ENCODE results near the gene INPP5A.

DNA sequence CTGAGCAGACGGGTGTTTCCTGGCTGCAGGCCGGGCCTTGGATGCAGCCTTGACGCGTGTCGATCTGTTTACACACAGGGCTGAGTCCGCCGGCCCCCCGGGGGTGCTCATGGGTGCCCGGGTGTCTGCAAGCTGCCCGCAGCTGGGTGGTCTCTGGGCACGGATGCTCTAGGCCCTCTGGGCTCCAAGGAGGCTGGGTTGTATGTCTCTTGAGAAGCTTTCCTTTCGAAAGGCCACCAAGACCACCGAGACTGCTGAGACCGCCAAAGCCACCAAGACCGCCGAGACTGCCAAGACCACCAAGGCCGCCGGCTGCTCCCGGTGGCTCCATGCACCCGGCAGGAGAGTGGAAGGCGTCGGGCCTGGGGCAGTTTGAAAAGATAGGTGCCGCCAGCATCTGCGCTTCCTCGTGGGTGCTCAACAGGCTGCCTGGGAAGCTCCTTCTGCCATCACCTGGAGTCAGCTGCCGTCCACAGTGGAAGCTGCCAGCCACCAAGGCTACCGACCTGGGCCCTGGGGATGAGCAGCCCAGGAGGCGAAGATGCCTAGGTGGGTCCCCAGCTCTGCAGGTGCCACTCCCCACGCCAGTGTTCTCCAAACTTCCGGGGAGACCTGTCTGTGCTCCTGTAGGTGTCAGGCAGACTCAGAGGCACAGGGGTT lies 121.1 kb downstream of the INPP5A start:
- TF ChIP-seq POLR2A (conservative IDR thresholded peaks at IDR 0.05) (no peak), NR3C1 (CRISPR knock-in tag; IDR thresholded peaks at IDR 0.05) (no peak), CTCF (IDR thresholded peaks at IDR 0.05 in 2 of 3, conservative IDR thresholded peaks at IDR 0.05 in 1 of 3; ENCODE audit: insufficient read depth in 2 of 3, low read depth in 1 of 3, low read length in 3 of 3) (no peak), MAZ (CRISPR knock-in tag; conservative IDR thresholded peaks at IDR 0.05 in 1 of 2, IDR thresholded peaks at IDR 0.05 in 1 of 2) (no peak), SNAPC5 (CRISPR knock-in tag; IDR thresholded peaks at IDR 0.05) (no peak), ARID2 (IDR thresholded peaks at IDR 0.05) (no peak), EZH2 (IDR thresholded peaks at IDR 0.05; ENCODE audit: borderline replicate concordance, low read depth, low read length) (no peak), CHD1 (IDR thresholded peaks at IDR 0.05; ENCODE audit: low read length) (no peak)
- TF ChIP-seq, protein P1, sequence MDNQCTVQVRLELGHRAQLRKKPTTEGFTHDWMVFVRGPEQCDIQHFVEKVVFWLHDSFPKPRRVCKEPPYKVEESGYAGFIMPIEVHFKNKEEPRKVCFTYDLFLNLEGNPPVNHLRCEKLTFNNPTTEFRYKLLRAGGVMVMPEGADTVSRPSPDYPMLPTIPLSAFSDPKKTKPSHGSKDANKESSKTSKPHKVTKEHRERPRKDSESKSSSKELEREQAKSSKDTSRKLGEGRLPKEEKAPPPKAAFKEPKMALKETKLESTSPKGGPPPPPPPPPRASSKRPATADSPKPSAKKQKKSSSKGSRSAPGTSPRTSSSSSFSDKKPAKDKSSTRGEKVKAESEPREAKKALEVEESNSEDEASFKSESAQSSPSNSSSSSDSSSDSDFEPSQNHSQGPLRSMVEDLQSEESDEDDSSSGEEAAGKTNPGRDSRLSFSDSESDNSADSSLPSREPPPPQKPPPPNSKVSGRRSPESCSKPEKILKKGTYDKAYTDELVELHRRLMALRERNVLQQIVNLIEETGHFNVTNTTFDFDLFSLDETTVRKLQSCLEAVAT (IDR thresholded peaks at IDR 0.05) = no peak
- TF ChIP-seq, protein P2, sequence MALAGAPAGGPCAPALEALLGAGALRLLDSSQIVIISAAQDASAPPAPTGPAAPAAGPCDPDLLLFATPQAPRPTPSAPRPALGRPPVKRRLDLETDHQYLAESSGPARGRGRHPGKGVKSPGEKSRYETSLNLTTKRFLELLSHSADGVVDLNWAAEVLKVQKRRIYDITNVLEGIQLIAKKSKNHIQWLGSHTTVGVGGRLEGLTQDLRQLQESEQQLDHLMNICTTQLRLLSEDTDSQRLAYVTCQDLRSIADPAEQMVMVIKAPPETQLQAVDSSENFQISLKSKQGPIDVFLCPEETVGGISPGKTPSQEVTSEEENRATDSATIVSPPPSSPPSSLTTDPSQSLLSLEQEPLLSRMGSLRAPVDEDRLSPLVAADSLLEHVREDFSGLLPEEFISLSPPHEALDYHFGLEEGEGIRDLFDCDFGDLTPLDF (CRISPR knock-in tag; IDR thresholded peaks at IDR 0.05) = no peak

Measured in K562 (cell line).